H9 (cell line): Measurements from ENCODE around the gene GTPBP6. TPM values are rescaled to one million over a fixed set of nuclear protein-coding genes. Genes with fewer than 3 reads are reported as not detected.

ENCODE experiments used
- DNase-seq: peaks from one replicate; pipeline ENCODE4 v3.0.0-alpha.2; 2017
- H2AFZ ChIP-seq: one replicate; pipeline ENCODE4 v1.6.1; 2013; ENCODE audit warnings: mild to moderate bottlenecking, low read length, control low read depth, moderate library complexity
- H2AK5ac ChIP-seq: 2 replicates; pipeline ENCODE4 v1.6.1; 2013; ENCODE audit warnings: low read length, control low read depth, mixed read lengths; ENCODE audit not compliant: insufficient read length
- H2BK120ac ChIP-seq: one replicate; pipeline ENCODE4 v1.6.1; 2013; ENCODE audit warnings: low read depth, mild to moderate bottlenecking, low read length, control low read depth, inconsistent platforms; ENCODE audit not compliant: poor library complexity, severe bottlenecking
- H2BK12ac ChIP-seq: 2 replicates; pipeline ENCODE4 v1.6.1; 2013; ENCODE audit warnings: low read length, control low read depth, mixed read lengths, low read depth; ENCODE audit not compliant: insufficient read length
- H2BK15ac ChIP-seq: 2 replicates; pipeline ENCODE4 v1.6.1; 2013; ENCODE audit warnings: low read depth, low read length, control low read depth
- H2BK20ac ChIP-seq: one replicate; pipeline ENCODE4 v1.6.1; 2013; ENCODE audit warnings: low read depth, mild to moderate bottlenecking, low read length, control low read depth, inconsistent platforms; ENCODE audit not compliant: poor library complexity, severe bottlenecking
- H2BK5ac ChIP-seq: 2 replicates; pipeline ENCODE4 v1.6.1; 2013; ENCODE audit warnings: low read length, control low read depth, mixed read lengths; ENCODE audit not compliant: insufficient read length
- H3K14ac ChIP-seq: 2 replicates; pipeline ENCODE4 v1.6.1; 2013; ENCODE audit warnings: low read length, control low read depth; ENCODE audit not compliant: insufficient read depth
- H3K18ac ChIP-seq: 2 replicates; pipeline ENCODE4 v1.6.1; 2013; ENCODE audit warnings: low read depth, mild to moderate bottlenecking, mixed read lengths, low read length, control low read depth; ENCODE audit not compliant: insufficient read length
- H3K23ac ChIP-seq: 2 replicates; pipeline ENCODE4 v1.6.1; 2013; ENCODE audit warnings: low read length, control low read depth, mixed read lengths, low read depth; ENCODE audit not compliant: insufficient read length
- H3K23me2 ChIP-seq: 2 replicates; pipeline ENCODE4 v1.6.1; 2013; ENCODE audit warnings: low read depth, mild to moderate bottlenecking, mixed read lengths, low read length, control low read depth; ENCODE audit not compliant: insufficient read length, poor library complexity, severe bottlenecking
- H3K27ac ChIP-seq: 2 replicates; pipeline ENCODE4 v1.5.1; 2013; ENCODE audit warnings: low read length, control low read depth, mixed read lengths, low read depth; ENCODE audit not compliant: insufficient read length
- H3K27me3 ChIP-seq: 2 replicates; pipeline ENCODE4 v1.6.1; 2013; ENCODE audit warnings: low read length, control low read depth, inconsistent platforms; ENCODE audit not compliant: insufficient read depth
- H3K4ac ChIP-seq: 2 replicates; pipeline ENCODE4 v1.6.1; 2013; ENCODE audit warnings: low read depth, mild to moderate bottlenecking, control low read depth, inconsistent platforms, low read length, moderate library complexity
- H3K4me1 ChIP-seq: 2 replicates; pipeline ENCODE4 v1.6.1; 2013; ENCODE audit warnings: low read length, control low read depth, inconsistent platforms; ENCODE audit not compliant: insufficient read depth
- H3K4me2 ChIP-seq: 2 replicates; pipeline ENCODE4 v1.6.1; 2013; ENCODE audit warnings: low read length, control low read depth, mixed read lengths; ENCODE audit not compliant: insufficient read length, insufficient read depth
- H3K56ac ChIP-seq: 2 replicates; pipeline ENCODE4 v1.6.1; 2013; ENCODE audit warnings: low read depth, mild to moderate bottlenecking, mixed read lengths, low read length, control low read depth; ENCODE audit not compliant: insufficient read length
- H3K79me1 ChIP-seq: 2 replicates; pipeline ENCODE4 v1.6.1; 2013; ENCODE audit warnings: low read depth, mild to moderate bottlenecking, moderate library complexity, low read length, control low read depth, inconsistent platforms; ENCODE audit not compliant: insufficient read depth, poor library complexity, severe bottlenecking
- H3K79me2 ChIP-seq: 2 replicates; pipeline ENCODE4 v1.6.1; 2013; ENCODE audit warnings: low read length, control low read depth, inconsistent platforms; ENCODE audit not compliant: insufficient read depth
- H3K9ac ChIP-seq: 2 replicates; pipeline ENCODE4 v1.6.1; 2013; ENCODE audit warnings: low read length, control low read depth, mixed read lengths; ENCODE audit not compliant: insufficient read length; ENCODE audit errors: extremely low read depth
- H3K9me3 ChIP-seq: one replicate; pipeline ENCODE4 v1.6.1; 2013; ENCODE audit warnings: low read depth, low read length, inconsistent platforms; ENCODE audit not compliant: control insufficient read depth
- H3T11ph ChIP-seq: one replicate; pipeline ENCODE4 v1.6.1; 2013; ENCODE audit warnings: mild to moderate bottlenecking, low read length, control low read depth, inconsistent platforms
- H4K20me1 ChIP-seq: one replicate; pipeline ENCODE4 v1.6.1; 2013; ENCODE audit not compliant: control insufficient read depth, insufficient read length, insufficient read depth
- H4K5ac ChIP-seq: 2 replicates; pipeline ENCODE4 v1.6.1; 2013; ENCODE audit warnings: low read depth, mild to moderate bottlenecking, mixed read lengths, low read length, control low read depth; ENCODE audit not compliant: insufficient read length
- H4K8ac ChIP-seq: replicated peaks from 2 replicates; pipeline ENCODE4 v1.6.1; 2013; ENCODE audit warnings: low read length, control low read depth, mixed read lengths, low read depth; ENCODE audit not compliant: insufficient read length
- H4K91ac ChIP-seq: 2 replicates; pipeline ENCODE4 v1.6.1; 2013; ENCODE audit warnings: low read depth, mild to moderate bottlenecking, moderate library complexity, mixed read lengths, low read length, control low read depth; ENCODE audit not compliant: insufficient read length
- H3K27ac Mint-ChIP-seq, 3 experiments: 2 replicates in 2 of 3; 3 replicates in 1 of 3; pipeline ENCODE4 v1.8.0; 2020 to 2021; ENCODE audit warnings: mixed read lengths in 3 of 3, mild to moderate bottlenecking in 1 of 3, moderate library complexity in 1 of 3
- H3K27me3 Mint-ChIP-seq: 2 replicates; pipeline ENCODE4 v1.8.0; 2021; ENCODE audit warnings: low read depth, mild to moderate bottlenecking, moderate library complexity, mixed read lengths
- H3K36me3 Mint-ChIP-seq, 3 experiments: 2 replicates in 2 of 3; 3 replicates in 1 of 3; pipeline ENCODE4 v1.8.0; 2020 to 2021; ENCODE audit warnings: low read depth in 3 of 3, mixed read lengths in 3 of 3; ENCODE audit not compliant: insufficient read depth in 1 of 3
- H3K4me1 Mint-ChIP-seq, 2 experiments: 2 replicates each; pipeline ENCODE4 v1.8.0; 2020; ENCODE audit warnings: mixed read lengths in 2 of 2
- H3K4me3 Mint-ChIP-seq, 2 experiments: 2 replicates in 1 of 2; 3 replicates in 1 of 2; pipeline ENCODE4 v1.8.0; 2020 to 2021; ENCODE audit warnings: mild to moderate bottlenecking in 2 of 2, mixed read lengths in 2 of 2, moderate library complexity in 1 of 2
- H3K9me3 Mint-ChIP-seq, 2 experiments: 2 replicates in 1 of 2; 3 replicates in 1 of 2; pipeline ENCODE4 v1.8.0; 2020; ENCODE audit warnings: mild to moderate bottlenecking in 2 of 2, mixed read lengths in 2 of 2, moderate library complexity in 1 of 2
- WGBS: extraction: QIAGEN DNeasy Blood & Tissue Kit; methylation state at CpG from one replicate; pipeline ENCODE4 v1.1.7; 2013; ENCODE audit warnings: missing lambda C conversion rate, low lambda C conversion rate, mixed read lengths; ENCODE audit not compliant: insufficient read length; ENCODE audit errors: extremely low coverage; 5-methylcytosine and 5-hydroxymethylcytosine counted together
- total RNA-seq: library from RNA; stranded (reverse); gene quantifications from 2 replicates; pipeline ENCODE4 v1.2.1, GENCODE V29; 2021
- TF ChIP-seq, protein P1 (sequence below): fragments of 200-600 bp; sonication (generic); conservative IDR thresholded peaks from 3 replicates; pipeline ENCODE4 v1.8.0; 2021; ENCODE audit warnings: antibody characterized with exemption, mild to moderate bottlenecking

GTPBP6 gene
- total RNA-seq, 1 experiment from 2014 or later, result 64.0 TPM

DNA sequence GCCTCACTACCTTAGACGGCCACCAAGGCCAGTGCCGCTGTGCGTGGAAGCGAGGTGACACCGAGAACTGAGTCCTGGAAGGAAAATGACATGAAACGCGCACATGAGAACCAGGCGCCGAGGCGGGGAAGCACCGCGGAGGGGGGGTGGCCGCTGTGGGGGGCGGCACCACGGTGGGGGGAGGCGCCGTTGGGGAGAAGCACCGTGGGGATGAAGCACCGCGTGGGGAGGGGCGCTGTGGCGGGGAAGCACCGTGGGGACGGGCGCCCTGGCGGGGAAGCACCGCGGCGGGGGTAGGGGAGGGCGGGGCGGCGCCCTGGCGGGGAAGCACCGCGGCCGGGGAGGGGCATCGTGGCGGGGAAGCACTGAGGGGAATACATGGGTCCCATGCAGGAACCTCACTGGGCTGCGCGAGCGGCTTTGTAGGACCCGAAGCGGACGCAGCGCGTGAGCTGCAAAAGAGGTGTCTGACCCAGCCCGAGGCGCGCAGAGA, 40.1 kb upstream of the GTPBP6 start:
- H3K4me3 Mint-ChIP-seq, result no peak overlapping the region; a peak in 1 of 5 replicates

More for the DNA sequence above, 40.1 kb upstream of the GTPBP6 start:
- no peak overlapping the region for H3K4me2 ChIP-seq
- no peaks in the 10 kb centered on the region for H3K4me1 Mint-ChIP-seq
- no peak overlapping the region for H3K18ac ChIP-seq
- no peak overlapping the region for H3K14ac ChIP-seq
- no CpG with 5 or more reads among the region's 49 CpGs for WGBS
- no peak overlapping the region for H4K8ac ChIP-seq
- H2BK5ac ChIP-seq, result no peak overlapping the region
- TF ChIP-seq, protein P1, sequence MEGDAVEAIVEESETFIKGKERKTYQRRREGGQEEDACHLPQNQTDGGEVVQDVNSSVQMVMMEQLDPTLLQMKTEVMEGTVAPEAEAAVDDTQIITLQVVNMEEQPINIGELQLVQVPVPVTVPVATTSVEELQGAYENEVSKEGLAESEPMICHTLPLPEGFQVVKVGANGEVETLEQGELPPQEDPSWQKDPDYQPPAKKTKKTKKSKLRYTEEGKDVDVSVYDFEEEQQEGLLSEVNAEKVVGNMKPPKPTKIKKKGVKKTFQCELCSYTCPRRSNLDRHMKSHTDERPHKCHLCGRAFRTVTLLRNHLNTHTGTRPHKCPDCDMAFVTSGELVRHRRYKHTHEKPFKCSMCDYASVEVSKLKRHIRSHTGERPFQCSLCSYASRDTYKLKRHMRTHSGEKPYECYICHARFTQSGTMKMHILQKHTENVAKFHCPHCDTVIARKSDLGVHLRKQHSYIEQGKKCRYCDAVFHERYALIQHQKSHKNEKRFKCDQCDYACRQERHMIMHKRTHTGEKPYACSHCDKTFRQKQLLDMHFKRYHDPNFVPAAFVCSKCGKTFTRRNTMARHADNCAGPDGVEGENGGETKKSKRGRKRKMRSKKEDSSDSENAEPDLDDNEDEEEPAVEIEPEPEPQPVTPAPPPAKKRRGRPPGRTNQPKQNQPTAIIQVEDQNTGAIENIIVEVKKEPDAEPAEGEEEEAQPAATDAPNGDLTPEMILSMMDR, result no peak
- H3K9me3 Mint-ChIP-seq, result 0 out of 5 replicates have a peak, but pooled peaks cover 0 to 3% of the 10 kb centered on the region in 2 experiments
- no peak for DNase-seq
- no peak overlapping the region for H2BK20ac ChIP-seq
- H3K79me2 ChIP-seq, result no peaks in the 10 kb centered on the region; the same call in 1 of the 2 replicates
- H3K36me3 Mint-ChIP-seq, result peaks cover 49 to 77% (median 65%) of the 10 kb centered on the region in 3 experiments
- H3K27ac Mint-ChIP-seq, result peak overlapping the region in 2 of 3 experiments; percentile 42 to 86; a peak in 2 of 7 replicates
- H3K23me2 ChIP-seq, result no peaks in the 10 kb centered on the region
- H3T11ph ChIP-seq, result no peak overlapping the region
- H3K27me3 ChIP-seq, result no peaks in the 10 kb centered on the region
- H2BK12ac ChIP-seq, result no peak overlapping the region
- H4K91ac ChIP-seq, result no peak overlapping the region
- H3K9me3 ChIP-seq, result no peaks in the 10 kb centered on the region
- H4K20me1 ChIP-seq, result no peaks in the 10 kb centered on the region
- no peak overlapping the region for H4K5ac ChIP-seq
- no peak overlapping the region for H3K4ac ChIP-seq
- no peaks in the 10 kb centered on the region for H3K4me1 ChIP-seq
- H3K9ac ChIP-seq, result no peak overlapping the region
- no peak overlapping the region for H2AK5ac ChIP-seq
- no peaks in the 10 kb centered on the region for H3K27me3 Mint-ChIP-seq
- H3K27ac ChIP-seq, result no peak overlapping the region
- no peak overlapping the region for H2BK15ac ChIP-seq
- no peak overlapping the region for H3K56ac ChIP-seq
- H2AFZ ChIP-seq, result no peak overlapping the region
- no peak overlapping the region for H3K23ac ChIP-seq
- H3K79me1 ChIP-seq, result no peaks in the 10 kb centered on the region
- H2BK120ac ChIP-seq, result no peak overlapping the region
